Mesothelial cell of epicardium (in vitro differentiated cells): Measurements from ENCODE around the gene NHSL1. TPM values are rescaled to one million over a fixed set of nuclear protein-coding genes. Genes with fewer than 3 reads are reported as not detected.
A peak's percentile ranks its signal among the peaks of the same experiment; 100 is the strongest.

Experiments used
- DNase-seq, 2 experiments: peaks; one replicate each; pipeline ENCODE4 v3.0.0; 2021; ENCODE audit warnings: low spot score in 2 of 2; ENCODE audit not compliant: unreplicated experiment in 2 of 2
- H3K27ac Mint-ChIP-seq: 2 replicates; pipeline ENCODE4 v1.8.0; 2021; ENCODE audit warnings: mixed read lengths
- H3K27me3 Mint-ChIP-seq: 2 replicates; pipeline ENCODE4 v1.8.0; 2021; ENCODE audit warnings: low read depth, mixed read lengths
- H3K36me3 Mint-ChIP-seq: 2 replicates; pipeline ENCODE4 v1.8.0; 2021; ENCODE audit warnings: mixed read lengths
- H3K4me1 Mint-ChIP-seq: 2 replicates; pipeline ENCODE4 v1.8.0; 2021; ENCODE audit warnings: mixed read lengths
- H3K4me3 Mint-ChIP-seq: 2 replicates; pipeline ENCODE4 v1.8.0; 2021; ENCODE audit warnings: mild to moderate bottlenecking, moderate library complexity, mixed read lengths
- H3K9me3 Mint-ChIP-seq: 2 replicates; pipeline ENCODE4 v1.8.0; 2021; ENCODE audit warnings: mixed read lengths
- CTCF ChIP-seq: fragments of 200-600 bp; sonication (generic); IDR thresholded peaks from one replicate; pipeline ENCODE4 v1.5.0; 2021; ENCODE audit warnings: antibody characterized with exemption; ENCODE audit not compliant: unreplicated experiment
- total RNA-seq: library from RNA; stranded (reverse); gene quantifications from 3 replicates; pipeline ENCODE4 v1.2.1, GENCODE V29; 2021

The NHSL1 gene
- total RNA-seq, 1 donor from 2014 or later: 68.0 TPM

GRCh38 chr6:138440758-138441357 lies 58.4 kb downstream of the NHSL1 start:
- Mint-ChIP-seq H3K4me1 (peaks cover 38% of the 10 kb centered on the region), H3K36me3 (peaks cover 37% of the 10 kb centered on the region), H3K4me3 (no peak overlapping the region), H3K27ac (peak overlapping the region; percentile 17), H3K9me3 (no peaks in the 10 kb centered on the region), H3K27me3 (no peaks in the 10 kb centered on the region)
- DNase-seq: no peak
- no peak for TF ChIP-seq CTCF

GRCh38 chr6:138440296-138440695 lies 59.0 kb downstream of the NHSL1 start:
- Mint-ChIP-seq H3K27me3 (no peaks in the 10 kb centered on the region), H3K27ac (peak overlapping the region; percentile 30), H3K36me3 (peaks cover 39% of the 10 kb centered on the region), H3K4me3 (no peak overlapping the region), H3K9me3 (no peaks in the 10 kb centered on the region), H3K4me1 (peaks cover 38% of the 10 kb centered on the region)
- DNase-seq: no peak
- no peak for TF ChIP-seq CTCF

DNA sequence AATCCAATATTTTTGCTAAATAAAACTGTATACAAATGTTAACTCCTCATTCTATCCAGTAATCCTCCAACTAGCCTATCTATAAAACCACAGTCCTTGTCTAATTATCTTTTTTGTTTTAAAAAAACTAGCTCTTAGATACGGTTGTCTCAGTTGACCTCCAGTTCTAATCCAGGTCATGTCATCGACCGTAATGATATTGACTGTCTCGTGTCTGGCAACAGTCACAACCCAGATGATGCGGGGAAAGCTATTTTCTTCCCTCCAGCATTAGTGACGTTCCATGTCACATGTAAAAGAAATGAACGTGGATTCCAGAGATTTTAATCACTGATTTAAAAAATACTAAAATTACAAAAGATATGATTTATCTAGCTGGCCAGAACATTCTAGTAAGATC lies 59.7 kb downstream of the NHSL1 start:
- Mint-ChIP-seq H3K4me1 (peaks cover 35% of the 10 kb centered on the region), H3K4me3 (no peak overlapping the region), H3K9me3 (no peaks in the 10 kb centered on the region), H3K27ac (peak overlapping the region; percentile 38), H3K36me3 (peaks cover 44% of the 10 kb centered on the region), H3K27me3 (no peaks in the 10 kb centered on the region)
- no peak for DNase-seq
- TF ChIP-seq CTCF: no peak

DNA sequence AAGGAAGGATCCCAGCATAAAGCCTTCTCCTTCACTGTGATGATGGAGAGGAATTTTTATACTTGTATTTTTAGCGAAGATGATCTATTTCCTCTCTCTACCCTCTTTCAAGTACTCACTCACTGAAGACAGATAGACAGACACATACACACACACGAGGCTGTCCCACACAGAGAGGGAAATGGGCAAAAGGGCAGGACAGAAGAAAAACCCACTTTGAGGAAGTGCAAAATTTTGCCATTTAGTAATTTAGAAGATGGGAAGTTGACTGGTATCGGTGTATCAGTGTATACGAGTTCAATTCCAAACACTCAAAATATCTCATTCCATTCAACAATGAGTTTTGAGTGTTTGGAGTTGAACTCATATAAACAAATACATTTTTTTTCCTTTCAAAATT lies 64.4 kb downstream of the NHSL1 start:
- H3K9me3 Mint-ChIP-seq: no peaks in the 10 kb centered on the region
- peaks cover 50% of the 10 kb centered on the region for H3K36me3 Mint-ChIP-seq
- H3K27me3 Mint-ChIP-seq: no peaks in the 10 kb centered on the region
- no peak overlapping the region for H3K27ac Mint-ChIP-seq
- H3K4me1 Mint-ChIP-seq: peaks cover 14% of the 10 kb centered on the region
- no peak overlapping the region for H3K4me3 Mint-ChIP-seq
- TF ChIP-seq CTCF: no peak
- no peak for DNase-seq

DNA sequence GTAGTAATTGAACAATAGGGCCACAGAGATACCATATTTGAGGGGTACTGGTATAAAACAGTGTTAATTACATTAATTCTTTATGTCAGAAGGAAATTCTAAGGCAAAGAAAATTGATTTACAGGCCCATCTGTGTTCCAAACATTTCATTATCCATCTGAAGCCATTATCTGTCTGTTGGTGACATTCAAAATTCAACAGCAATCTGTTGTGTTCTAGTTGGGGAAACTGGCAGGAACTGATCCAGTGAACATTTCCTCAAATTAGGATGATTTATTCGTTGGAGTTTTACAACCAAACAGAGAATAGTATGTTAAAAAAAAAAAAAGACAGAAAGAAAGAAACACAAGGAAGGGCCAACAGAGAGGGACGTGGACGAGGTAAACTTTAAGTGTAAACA lies 65.2 kb downstream of the NHSL1 start:
- DNase-seq: no peak
- H3K4me3 Mint-ChIP-seq: no peak overlapping the region
- peaks cover 50% of the 10 kb centered on the region for H3K36me3 Mint-ChIP-seq
- H3K4me1 Mint-ChIP-seq: peaks cover 13% of the 10 kb centered on the region
- H3K27ac Mint-ChIP-seq: peak overlapping the region; percentile 22
- no peaks in the 10 kb centered on the region for H3K9me3 Mint-ChIP-seq
- no peaks in the 10 kb centered on the region for H3K27me3 Mint-ChIP-seq
- TF ChIP-seq CTCF: no peak

GRCh38 chr6:138432063-138432356 lies 67.3 kb downstream of the NHSL1 start:
- peaks cover 44% of the 10 kb centered on the region for H3K36me3 Mint-ChIP-seq
- no peak overlapping the region for H3K27ac Mint-ChIP-seq
- H3K4me1 Mint-ChIP-seq: peaks cover 12% of the 10 kb centered on the region
- H3K27me3 Mint-ChIP-seq: no peaks in the 10 kb centered on the region
- no peak overlapping the region for H3K4me3 Mint-ChIP-seq
- no peak for DNase-seq
- TF ChIP-seq CTCF: no peak
- H3K9me3 Mint-ChIP-seq: no peaks in the 10 kb centered on the region
